Activated CD8-positive, alpha-beta memory T cell treated with anti-CD3 and anti-CD28 coated beads, Interleukin-2, amount 50 U/mL, for 1 hour (primary cell): ENCODE data around the gene PLAU.

Experiments
- DNase-seq: peaks from one replicate; pipeline ENCODE4 v3.0.0-alpha.2; 2020; ENCODE audit errors: extremely low read depth

Gene PLAU

DNA sequence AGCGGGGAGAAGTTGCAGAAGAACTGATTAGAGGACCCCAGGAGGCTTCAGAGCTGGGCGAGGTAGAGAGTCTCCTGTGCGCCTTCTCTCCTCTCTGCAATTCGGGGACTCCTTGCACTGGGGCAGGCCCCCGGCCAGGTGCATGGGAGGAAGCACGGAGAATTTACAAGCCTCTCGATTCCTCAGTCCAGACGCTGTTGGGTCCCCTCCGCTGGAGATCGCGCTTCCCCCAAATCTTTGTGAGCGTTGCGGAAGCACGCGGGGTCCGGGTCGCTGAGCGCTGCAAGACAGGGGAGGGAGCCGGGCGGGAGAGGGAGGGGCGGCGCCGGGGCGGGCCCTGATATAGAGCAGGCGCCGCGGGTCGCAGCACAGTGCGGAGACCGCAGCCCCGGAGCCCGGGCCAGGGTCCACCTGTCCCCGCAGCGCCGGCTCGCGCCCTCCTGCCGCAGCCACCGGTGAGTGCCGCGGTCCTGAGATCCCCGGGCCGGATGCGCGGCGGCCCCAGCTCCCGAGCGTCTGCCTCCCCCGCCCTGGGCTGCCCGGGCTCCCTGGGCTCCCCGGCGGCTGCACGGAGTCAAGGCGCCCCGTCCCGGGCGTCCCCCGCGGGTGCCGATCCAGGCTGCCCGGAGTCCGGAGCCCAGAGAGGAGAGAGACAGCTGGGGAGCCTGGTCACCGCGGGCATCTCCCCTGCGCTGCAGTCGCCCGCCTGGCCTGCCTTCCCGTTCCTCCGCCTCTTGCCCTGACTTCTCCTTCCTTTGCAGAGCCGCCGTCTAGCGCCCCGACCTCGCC lies at the start of gene PLAU:
Gene PLAU (plus strand): TSS at position 369 of the 789 bp plus-strand sequence. CDS start 424 bp downstream, outside the sequence.
- DNase-seq, result no peak

GRCh38 chr10:73862011-73862410 lies 48.9 kb upstream of the PLAU start:
- DNase-seq, result no peak

GRCh38 chr10:73863039-73863817 lies 47.7 kb upstream of the PLAU start:
- no peak for DNase-seq

DNA sequence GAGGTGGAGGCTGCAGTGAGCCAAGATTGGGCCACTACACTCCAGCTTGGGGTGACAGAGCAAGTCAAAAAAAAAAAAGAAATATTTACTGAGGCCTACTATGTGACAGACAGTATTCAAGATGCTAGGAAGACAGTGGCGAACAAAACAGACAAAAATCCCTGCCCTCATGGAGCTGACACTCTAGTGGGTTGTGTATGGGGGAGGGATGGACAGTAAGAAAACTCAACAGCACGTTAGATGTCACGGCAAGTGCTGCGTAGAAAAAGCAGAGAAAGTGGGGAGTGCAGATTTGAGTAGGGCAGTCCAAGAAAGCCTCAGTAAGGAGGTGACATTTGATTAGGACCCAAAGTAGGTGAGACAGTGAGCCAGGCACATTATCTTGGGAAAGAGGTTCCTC lies 46.7 kb upstream of the PLAU start:
- no peak for DNase-seq

DNA sequence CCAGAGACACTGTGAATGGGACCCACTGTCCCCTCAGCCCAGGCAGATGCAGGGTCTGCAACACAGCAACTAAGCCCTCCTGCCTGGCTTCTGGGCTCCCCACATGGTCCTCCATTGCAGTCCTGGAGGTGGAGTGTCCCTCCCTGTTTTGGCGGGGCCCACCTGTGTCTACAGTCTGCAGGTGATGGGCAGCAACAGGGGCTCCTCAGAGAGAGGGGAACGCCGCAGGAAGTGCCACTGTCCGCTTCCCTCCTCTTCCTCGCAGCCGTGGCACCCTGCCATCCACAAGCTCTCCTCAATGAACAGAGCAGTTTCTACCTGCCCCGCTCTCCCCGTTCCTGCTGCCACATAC lies 45.8 kb upstream of the PLAU start:
- no peak for DNase-seq

DNA sequence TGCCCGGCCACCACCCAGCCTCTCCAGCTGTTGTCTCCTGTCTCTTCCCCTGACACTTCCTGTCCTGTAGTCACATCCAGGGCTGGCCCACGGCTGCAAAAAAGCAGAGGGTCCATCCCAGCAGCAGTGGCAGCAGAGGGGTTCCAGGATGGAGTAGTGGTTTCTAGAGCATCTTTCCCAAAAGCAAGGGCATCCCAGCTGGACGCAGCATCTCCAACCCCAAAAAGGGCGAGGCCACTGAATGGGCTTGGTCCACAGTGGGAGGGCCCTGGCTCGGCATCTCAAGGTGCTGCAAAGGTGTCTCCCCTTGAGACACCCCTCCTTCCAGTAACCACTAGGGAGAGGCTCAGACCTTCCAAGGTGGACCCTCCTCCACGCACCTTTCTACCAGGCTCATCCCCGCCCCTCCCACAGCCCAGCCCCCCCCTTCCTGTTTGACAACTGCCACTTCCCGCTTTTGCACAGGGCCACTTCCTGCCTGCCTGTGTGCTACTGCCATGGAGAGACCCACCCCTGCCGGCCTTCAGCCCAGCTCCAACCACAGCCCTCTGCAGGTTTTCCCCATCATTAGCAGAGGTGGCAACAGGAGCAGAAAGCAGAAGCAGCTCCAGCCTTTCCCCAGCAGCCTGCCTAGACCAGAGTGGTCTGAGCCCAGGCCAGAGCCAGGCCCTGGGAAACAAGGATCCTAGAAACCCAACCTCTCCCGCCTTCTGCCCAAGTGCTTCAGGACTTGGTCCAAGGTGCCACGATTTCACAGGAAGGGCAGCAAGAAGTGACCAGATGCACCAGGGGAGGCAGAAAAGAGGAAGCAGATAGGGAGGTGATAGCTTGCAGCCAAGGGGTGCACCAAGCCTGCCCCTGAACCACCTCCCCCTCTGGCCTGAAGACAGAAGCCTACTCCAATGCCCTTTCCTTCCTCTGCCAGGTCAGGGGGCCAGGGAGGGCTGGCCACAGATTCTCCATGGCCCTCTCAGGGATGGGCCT lies 45.2 kb upstream of the PLAU start:
- no peak for DNase-seq

DNA sequence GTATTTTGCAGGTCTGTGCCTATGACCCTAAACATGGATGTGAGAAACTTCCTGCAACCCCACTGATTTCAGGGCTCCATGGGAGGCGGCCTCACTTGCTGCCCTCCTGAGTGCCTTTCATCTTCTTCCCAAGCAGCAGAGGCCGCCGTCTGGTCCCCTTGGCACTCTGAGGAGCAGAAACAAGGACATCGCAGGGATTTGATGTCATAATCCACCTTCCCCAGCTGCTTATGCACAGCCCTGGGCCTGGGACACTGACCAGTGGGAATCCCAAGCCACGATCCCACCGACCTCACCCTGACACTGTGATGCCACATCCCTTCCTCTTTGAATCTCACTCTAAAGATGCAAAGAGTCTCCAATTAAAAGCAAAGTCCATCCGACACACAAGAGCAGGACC lies 44.3 kb upstream of the PLAU start:
- DNase-seq, result no peak

DNA sequence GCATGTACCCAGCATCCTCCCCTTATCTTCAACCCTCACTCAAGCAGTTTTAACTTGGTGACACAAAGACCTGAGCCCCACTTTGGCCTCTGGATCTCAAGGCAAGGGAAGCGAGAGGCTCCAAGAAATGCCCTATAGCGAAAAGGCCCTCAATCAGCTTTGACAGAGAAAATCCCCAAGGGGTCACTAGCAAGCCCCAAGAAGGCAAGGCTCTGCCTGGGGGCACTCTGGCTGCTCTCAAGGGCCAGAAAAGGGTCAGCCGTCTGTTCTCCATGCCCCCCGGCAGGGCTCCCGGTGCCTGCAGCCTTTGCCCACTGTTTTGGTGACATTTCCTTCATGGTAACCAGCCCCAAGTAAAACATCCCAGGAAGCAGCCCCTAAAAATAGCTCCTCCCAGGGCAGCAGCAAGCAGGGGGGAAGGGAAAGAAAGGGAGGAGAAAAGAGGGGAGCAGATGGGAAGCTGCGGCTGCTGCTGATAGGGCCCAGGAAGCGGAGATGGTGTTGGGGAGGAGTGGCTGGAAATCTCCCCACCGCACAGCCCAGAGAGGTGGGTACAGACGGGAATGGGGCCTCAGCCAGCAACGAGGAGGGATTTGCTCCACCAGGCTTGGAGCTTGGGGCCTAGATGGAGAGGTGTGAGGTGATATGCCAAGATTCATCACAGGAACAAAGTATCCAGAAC lies 43.7 kb upstream of the PLAU start:
- no peak for DNase-seq

- DNase-seq, result no peak
Measured at GRCh38 chr10:73867871-73868631, 42.9 kb upstream of the PLAU start.

- no peak for DNase-seq
Measured at GRCh38 chr10:73868655-73869195, 42.2 kb upstream of the PLAU start.

- DNase-seq, result no peak
Measured at GRCh38 chr10:73871295-73872189, 39.4 kb upstream of the PLAU start.

DNA sequence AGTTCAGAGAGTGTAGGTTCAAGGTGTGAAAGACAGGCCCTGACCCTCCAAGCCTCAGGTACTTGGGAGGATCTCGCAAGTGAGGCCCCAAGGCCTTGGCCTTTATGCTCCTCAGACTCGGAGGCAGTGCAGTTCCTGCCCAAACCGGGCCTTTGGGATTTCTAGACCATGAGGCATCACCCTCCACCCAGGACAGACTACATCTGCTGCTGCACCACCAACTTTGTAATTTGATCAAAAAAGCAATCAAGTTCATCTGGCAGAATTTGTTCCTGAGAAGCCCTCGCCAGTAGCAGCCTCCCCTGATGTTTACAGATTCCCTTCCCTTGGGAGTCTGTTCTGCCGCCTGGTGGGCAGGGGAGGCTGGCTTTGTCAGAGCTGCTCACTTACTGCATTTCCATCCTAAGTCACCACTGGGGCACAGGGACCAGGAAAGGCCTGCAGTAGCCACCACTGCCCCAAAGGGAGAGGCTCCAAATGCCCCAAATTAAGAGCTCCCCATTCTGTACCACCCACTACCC lies 38.7 kb upstream of the PLAU start:
- DNase-seq, result no peak

DNA sequence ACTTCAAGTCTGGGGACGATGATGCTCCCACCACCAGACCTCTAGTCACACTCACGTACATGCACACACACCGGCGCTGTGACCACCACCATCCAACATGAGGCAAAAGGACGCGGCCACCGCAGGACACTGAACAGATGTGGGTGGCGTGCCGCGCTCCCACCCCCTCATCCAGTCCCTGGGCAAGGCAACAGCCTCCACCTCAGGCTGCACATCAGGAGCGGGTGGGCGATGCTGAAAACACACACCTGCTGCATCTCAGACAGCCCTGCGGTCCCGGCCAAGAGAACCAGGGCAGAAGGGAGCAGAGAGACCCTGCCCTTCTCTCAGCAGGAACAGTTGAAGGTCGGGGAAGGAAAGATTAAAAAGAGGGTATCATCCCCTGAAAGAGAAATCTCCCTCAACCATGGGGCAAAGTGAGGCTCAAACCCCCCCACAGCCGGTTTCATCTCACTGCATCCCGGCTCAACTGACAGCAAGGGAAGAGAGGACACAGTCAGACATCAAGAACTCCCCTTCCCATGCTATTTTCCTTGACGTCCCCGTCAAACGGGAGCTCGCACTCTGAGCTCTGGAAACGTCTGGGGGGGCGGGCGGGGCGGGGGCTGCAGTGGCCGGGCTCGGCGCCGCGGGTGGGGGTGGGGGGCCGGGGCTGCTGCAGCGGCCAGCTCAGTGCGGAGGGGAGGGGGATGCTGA lies 37.6 kb upstream of the PLAU start:
- no peak for DNase-seq

DNA sequence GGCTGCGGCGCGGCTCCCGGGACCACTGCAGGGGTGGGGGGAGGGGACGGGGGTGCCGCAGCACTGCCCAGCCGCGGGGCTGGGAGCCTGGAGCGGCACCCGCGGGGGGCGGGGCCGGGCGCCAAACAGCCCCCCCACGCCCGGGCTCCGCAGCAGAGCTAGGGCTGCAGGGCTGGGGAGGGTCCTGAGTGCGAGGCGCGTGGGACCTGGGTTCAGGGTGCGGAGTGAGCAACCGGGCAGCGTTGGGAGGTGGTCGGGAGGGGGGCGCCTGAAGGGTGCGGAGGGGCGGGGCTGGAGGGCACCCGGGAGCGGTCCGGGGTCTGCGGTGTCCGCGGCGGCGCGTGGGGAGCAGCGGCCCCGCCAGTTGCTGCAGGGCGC lies 37.1 kb upstream of the PLAU start:
- no peak for DNase-seq

GRCh38 chr10:73874267-73875138 lies 36.4 kb upstream of the PLAU start, which contains the start of gene CAMK2G:
Gene CAMK2G (minus strand): TSS chr10:73874555. CDS start chr10:73874461, 94 bp downstream.
- DNase-seq, result no peak

DNA sequence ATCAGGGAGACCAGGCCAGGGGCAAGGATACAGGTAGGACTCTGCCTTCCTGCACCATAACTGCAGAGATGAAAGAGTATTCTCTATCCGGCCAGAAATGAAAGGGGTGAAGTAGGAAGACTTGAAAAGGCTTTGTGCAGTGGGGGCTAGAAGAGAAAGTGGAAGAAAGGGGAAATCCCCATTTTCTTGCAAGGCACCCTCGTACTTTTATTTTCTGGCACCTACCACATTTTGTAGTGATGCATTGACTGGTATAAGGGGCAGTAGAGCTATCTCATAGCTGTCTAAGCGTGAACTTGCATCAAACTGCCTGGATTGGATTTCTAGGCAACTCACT lies 35.8 kb upstream of the PLAU start:
- DNase-seq, result no peak

DNA sequence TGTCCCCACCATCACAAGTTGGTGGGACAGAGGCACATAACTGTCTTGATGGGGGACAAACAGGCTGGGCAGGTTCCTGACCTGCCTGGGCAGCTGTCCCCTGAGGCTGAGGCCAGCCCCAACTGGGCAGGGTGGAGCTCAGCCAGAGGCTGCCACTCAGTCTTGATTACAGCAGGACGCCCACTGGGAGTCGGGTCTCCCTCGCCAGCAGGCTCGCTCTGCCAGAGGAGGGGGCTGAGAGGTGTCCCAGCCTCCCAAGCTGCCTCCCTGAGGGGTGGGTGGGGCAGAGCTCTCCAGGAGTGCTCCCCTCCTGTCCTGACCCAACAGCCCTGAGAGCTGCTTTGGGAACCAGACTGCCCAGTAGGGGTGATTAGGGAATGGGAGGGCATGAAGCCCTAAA lies 34.8 kb upstream of the PLAU start:
- no peak for DNase-seq

DNA sequence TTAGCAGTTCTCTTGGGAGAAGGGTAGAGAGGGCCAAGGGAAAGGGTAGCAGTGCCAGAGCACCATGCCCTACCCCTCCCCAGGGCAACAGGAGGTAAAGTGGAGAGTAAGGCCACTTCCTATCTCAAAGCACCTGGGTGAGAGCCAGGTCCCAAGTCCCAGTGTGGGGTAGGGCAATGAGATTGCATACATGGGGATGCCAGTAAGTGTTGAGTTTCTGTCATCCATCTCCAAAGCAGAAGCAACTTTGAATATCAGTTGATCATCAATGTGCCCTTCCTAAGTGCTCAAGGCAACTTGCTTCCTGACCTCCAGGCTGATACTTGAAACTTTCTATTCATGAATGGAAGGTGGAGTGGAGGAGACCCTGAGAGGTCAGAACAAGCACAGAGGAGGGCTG lies 34.4 kb upstream of the PLAU start:
- no peak for DNase-seq
